GM19043 (cell line): ENCODE data around the gene NMS.

Experiments
- ATAC-seq: cut with Tn5 transposase; IDR thresholded peaks from one replicate; pipeline ENCODE4 v1.9.1; 2021; ENCODE audit warnings: low read depth; ENCODE audit not compliant: unreplicated experiment

NMS gene

DNA sequence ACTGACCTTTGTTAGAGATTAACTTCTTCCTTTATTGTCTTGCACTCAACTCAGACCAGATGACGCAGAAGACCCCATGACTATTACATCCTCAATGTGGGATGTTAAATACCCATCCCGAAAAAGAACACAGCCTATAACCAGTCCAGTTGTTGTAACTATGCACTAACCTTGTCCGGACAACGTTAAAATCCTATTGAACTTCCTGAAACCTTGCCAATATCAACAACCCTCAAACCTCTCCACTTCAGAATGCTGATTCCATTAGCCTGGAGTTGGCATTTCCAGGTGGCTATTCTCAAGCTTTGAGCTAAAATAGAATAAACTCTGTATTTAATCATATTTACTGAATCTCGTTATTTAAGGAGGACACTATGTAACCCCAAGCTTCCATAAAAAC is 13.6 kb downstream of the NMS start:
- ATAC-seq = no peak

DNA sequence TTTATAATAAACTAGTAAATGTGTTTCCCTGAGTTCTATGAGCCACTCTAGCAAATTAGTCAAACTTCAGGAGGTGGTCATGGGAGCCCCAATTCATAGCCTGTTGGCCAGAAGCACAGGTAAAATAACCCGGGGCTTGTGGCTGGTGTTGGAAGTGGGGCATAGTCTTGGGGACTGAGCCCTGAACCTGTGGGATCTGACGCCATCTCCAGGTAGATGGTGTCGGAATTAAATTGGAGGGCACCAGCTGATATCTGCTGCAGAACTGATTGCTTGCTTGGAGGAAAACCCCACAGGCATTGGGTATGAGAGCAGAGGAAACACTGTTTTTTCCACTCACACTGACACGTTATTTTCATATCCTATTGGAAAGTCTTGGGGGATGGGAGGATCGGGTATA is 14.1 kb downstream of the NMS start:
- ATAC-seq = no peak

DNA sequence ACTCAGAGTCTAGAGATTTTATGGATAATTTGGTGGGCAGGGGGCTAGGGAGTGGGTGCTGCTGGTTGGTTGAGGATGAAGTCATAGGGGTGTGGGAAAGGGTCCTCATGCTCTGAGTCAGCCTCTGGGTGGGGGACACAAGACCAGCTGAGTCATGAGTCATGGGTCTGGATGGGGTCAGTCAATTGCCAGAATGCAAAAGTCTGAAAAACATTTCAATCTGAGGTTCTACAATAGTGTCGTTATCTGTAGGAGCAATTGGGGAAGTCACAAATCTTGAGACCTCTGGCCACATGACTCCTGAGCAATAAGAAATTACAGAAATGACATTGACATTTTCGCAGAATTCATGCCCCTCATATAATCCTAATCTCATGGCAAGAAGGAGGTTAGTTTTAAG is 15.1 kb downstream of the NMS start:
- no peak for ATAC-seq

DNA sequence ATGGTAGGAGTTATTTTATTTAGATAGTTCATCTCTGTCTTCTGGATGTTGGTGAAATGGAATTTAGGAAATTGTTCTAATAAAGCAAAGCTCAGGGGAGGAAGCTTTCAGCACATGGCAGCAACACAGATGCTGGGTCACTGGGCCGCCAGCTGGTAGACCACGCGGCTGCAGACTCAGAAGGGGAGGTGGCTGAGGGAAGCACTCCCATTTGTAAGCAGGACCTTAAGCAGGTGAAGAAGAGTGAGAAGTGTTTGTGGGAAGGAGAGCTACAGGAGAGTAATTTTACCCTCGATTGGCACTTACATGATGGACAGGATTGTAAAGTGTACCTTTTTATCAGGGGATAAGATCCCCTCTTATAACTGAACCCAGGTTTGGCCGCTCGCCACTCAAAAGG is 24.4 kb downstream of the NMS start:
- no peak for ATAC-seq

- no peak for ATAC-seq
Measured at GRCh38 chr2:100502782-100503181, 32.5 kb downstream of the NMS start.

- ATAC-seq = no peak
Measured at GRCh38 chr2:100504542-100504941, 34.3 kb downstream of the NMS start.

GRCh38 chr2:100509066-100509465 is 38.8 kb downstream of the NMS start:
- no peak for ATAC-seq

GRCh38 chr2:100513650-100514049 is 43.4 kb downstream of the NMS start:
- ATAC-seq = no peak

DNA sequence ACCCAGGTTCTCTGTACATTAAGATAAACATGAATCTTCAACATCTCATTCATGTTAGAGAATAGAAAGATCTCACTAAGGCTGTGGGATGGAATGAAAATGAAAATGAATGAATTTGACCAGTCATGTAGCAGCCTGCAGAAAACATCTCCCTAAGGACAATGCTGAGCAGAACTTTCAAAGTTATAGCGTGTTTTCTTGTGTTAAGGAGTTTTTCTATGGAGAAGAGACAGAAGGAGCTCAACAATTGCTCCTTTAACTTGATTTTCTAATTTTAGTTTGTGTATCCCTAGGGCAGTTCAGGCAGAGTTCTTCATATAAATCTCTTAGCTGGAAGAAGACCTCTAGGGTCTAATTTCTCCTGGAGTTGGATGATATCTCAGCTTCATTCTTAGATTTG is 47.3 kb downstream of the NMS start:
- no peak for ATAC-seq

DNA sequence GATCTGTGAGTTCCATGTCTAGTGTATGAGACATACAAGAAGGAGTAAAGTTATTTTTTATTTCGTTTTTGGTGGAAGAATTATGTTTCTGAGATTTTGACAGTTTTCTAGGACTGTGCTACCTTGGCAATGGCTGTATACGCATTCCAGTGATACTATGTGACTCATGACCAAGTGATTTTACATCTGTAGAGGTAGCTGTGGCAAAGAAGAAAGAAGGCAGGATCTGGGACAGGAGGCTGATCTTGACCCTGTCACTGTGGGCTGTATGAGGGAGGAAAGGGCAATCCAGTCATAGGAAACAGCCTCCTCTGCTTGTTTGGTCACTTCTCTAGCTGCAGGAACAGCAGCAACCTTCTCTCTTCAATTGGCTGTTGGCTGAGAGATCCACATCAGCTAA is 48.5 kb downstream of the NMS start:
- no peak for ATAC-seq

GRCh38 chr2:100520224-100520623 is 49.9 kb downstream of the NMS start:
- no peak for ATAC-seq

- no peak for ATAC-seq
Measured at GRCh38 chr2:100522430-100522829, 52.1 kb downstream of the NMS start.

DNA sequence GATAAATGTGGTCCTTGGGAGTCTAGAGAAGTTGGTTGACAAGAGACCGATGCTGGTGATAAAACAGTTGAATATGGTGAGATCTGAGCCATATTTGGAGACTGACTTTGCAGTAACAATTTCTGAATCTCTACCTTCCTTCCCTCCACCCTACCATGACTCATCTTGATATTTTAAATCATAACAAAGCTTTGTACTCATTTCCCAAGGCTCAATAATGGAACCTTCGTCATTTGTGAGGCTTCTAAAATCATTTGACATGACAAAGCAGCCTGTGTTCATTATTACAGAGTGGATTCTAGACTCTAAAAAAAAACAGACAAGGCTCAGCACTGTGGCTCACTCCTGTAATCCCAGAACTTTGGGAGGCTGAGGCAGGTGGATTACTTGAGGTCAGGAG is 54.0 kb downstream of the NMS start:
- no peak for ATAC-seq

- no peak for ATAC-seq
Measured at GRCh38 chr2:100526868-100527267, 56.6 kb downstream of the NMS start.

DNA sequence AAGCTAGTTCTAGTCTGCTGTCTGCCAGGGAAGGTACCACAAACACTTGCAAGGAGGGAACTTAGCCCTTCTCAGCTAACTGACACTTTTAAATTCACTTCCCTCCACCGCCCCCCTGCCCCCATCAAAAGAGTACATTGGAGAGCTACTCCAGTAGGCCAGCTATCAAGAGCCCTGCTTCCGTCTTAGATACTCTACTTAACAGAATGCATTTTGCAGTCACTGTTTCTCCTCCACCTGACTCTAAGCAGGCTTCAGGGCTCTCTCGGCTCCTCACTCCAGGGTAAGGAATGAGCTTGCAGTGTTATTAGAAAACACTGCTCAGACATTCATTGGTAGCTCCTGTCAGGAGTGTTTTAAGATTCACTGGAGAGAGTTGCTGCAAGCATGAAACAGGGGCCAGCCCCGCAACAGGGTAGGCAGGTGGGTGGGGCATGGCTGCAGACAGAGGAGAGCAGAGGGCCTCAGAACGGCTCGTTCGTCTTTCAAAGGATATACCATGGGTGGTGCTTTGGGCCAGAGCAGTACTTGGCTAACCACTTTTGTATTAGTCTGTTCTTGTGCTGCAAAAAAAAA is 57.2 kb downstream of the NMS start:
- no peak for ATAC-seq

- no peak for ATAC-seq
Measured at GRCh38 chr2:100529176-100529575, 58.9 kb downstream of the NMS start.

DNA sequence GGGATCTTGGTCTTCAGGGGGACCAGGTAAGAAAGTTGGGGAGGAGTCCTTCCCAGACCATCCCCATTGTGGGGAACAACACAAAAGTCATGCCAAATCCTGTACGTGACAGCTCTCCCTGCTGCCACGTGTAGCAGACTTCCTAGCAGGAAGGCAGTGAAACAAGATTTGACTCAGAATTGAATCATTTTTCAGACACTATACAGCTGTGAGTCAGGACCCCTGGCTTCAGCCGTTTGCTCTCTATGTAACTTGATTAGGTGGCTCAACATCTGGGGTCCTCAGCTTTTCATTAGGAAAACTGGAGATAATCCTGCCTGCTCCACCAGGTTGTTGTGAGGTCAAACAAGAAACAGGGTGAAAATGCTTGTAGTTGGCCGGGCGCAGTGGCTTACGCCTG is 59.6 kb downstream of the NMS start:
- ATAC-seq = no peak
